GM12872 (cell line): ENCODE measurements around the gene CUX1.

Experiments
- TF ChIP-seq, protein P1 (sequence below): IDR thresholded peaks from 3 replicates; pipeline ENCODE4 v1.5.1; 2011; ENCODE audit warnings: low read depth, mild to moderate bottlenecking, low read length, moderate library complexity; ENCODE audit not compliant: insufficient read depth

The CUX1 gene

DNA sequence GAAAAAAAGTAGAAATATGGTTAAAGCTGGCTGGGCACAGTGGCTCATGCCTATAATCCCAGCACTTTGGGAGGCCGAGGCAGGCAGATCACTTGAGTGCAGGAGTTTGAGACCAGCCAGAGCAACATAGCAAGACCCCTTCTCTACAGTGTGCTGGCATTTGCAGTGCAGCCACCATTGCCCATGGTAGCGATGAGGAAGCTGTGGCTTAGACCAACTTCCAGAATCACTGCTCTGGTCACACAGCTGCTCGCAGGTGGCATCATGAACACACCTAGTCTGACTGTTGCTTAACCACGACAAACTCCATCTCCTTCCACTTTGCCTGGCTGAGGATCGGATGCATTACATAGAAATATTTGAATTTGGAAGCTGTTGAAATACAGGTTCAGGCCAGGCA, 137.1 kb downstream of the CUX1 start:
- TF ChIP-seq, protein P1, sequence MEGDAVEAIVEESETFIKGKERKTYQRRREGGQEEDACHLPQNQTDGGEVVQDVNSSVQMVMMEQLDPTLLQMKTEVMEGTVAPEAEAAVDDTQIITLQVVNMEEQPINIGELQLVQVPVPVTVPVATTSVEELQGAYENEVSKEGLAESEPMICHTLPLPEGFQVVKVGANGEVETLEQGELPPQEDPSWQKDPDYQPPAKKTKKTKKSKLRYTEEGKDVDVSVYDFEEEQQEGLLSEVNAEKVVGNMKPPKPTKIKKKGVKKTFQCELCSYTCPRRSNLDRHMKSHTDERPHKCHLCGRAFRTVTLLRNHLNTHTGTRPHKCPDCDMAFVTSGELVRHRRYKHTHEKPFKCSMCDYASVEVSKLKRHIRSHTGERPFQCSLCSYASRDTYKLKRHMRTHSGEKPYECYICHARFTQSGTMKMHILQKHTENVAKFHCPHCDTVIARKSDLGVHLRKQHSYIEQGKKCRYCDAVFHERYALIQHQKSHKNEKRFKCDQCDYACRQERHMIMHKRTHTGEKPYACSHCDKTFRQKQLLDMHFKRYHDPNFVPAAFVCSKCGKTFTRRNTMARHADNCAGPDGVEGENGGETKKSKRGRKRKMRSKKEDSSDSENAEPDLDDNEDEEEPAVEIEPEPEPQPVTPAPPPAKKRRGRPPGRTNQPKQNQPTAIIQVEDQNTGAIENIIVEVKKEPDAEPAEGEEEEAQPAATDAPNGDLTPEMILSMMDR: no peak

DNA sequence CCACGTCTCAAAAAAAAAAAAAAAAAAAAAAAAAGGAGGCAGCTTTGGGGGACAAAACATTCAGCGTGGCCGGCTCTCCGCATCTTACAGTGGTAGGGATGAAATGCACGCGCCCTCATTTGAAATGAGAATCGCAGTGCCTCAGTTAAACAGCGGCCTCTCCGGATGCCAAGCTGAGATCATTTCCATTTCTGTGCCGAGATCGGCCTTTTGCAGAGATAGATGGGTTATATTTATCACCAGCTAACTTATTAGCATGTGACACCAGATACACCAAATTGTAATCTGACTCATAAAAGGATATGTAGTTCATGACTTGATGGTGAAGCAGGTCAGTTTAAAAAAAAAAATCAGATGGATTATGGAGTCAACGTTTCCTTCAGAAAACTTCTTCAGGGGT, 138.7 kb downstream of the CUX1 start:
- TF ChIP-seq, protein P1: no peak

DNA sequence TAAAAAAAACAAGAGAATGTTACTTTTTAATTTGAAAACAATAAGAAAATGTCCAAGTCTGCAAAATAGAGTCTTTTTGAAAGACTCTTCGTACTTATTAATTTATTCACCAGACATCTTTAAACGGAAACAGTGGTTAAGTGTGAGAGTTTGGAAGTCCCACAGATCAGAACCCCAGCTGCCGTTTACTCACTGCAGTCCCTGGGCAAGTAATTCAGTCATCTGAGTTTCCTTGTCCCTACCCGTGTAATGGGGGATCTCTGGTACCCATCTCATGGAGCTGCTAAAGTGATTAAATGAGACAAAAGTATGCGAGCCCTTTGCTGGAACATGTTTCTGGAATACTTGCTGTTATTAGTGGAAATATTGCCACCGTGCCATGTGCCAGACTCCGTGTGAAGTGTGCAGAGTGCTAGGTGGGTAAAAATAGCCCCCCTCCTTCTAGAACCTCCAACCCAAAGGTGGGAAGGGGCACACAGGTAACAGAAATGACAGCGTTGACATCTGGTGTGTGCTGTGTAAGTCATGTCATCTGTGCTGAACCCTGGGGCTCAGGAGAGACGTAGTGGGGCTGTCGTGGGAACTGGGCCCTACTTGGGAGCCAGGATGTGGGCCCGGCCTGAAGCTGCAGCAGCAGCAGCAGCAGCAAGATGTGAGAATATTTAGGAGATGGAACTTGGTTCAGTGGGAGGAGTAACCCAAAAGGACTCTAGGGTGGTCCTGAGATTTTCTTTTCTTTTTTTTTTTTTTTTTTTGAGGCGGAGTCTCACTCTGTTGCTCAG, 140.5 kb downstream of the CUX1 start:
- TF ChIP-seq, protein P1: no peak

- TF ChIP-seq, protein P1: no peak
These were observed 141.9 kb downstream of the CUX1 start for GRCh38 chr7:101959342-101959741.

- TF ChIP-seq, protein P1: no peak
These were observed 142.4 kb downstream of the CUX1 start for GRCh38 chr7:101959829-101960228.

DNA sequence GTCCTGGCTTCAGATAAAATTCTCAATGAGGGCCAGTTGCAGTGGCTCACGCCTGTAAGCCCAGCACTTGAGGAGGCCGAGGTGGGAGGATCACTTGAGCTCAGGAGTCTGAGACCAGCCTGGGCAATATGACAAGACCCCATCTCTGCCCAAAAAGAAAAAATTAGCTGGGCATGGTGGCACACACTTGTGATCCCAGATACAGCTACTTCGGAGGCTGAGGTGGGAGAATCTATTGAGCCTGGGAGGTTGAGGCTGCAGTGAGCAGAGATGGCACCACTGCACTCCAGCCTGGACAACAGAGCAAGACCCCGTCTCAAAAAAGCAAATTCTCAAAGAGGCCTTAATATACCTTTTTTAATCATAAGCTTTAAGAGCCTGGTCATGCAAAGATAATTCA, 142.9 kb downstream of the CUX1 start:
- TF ChIP-seq, protein P1: no peak

- TF ChIP-seq, protein P1: no peak
These were observed 143.7 kb downstream of the CUX1 start for GRCh38 chr7:101960985-101961708.
